GM13977 (cell line): ENCODE results near the gene ZNF304.

Source experiments
- DNase-seq: peaks from one replicate; pipeline ENCODE4 v3.0.0; 2012; ENCODE audit warnings: low spot score
- in situ Hi-C: fragments of 300-500 bp; cut with MboI; formaldehyde crosslinking; loops from one replicate; pipeline ENCODE4 v1.12.0; 2022; ENCODE audit warnings: low sequenced_read_pairs, low pct_unique_long_range_greater_than_20kb, mixed read lengths, inconsistent platforms; ENCODE audit not compliant: unreplicated experiment
- TF ChIP-seq, protein P1 (sequence below): IDR thresholded peaks from 2 replicates; pipeline ENCODE4 v1.5.1; 2012; ENCODE audit warnings: mild to moderate bottlenecking, control low read depth; ENCODE audit not compliant: insufficient read depth; ENCODE audit errors: extremely low read depth, missing control alignments

ZNF304 gene

DNA sequence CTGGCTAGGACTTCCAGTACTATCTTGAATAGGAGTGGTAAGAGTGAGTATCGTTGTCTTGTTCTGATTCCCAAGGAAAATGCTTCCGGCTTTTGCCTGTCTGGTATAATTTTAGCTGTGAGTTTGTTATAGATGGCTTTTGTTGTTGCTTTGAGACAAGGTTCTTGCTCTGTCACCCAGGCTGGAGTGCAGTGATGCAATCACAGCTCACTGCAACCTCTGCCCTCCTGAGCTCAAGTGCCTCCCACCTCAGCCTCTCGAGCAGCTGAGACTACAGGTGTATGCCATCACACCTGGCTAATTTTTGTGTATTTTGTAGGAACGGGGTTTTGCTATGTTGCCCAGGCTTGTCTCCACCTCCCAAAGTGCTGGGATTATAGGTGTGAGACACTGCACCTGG, 36.9 kb upstream of the ZNF304 start:
- TF ChIP-seq, protein P1, sequence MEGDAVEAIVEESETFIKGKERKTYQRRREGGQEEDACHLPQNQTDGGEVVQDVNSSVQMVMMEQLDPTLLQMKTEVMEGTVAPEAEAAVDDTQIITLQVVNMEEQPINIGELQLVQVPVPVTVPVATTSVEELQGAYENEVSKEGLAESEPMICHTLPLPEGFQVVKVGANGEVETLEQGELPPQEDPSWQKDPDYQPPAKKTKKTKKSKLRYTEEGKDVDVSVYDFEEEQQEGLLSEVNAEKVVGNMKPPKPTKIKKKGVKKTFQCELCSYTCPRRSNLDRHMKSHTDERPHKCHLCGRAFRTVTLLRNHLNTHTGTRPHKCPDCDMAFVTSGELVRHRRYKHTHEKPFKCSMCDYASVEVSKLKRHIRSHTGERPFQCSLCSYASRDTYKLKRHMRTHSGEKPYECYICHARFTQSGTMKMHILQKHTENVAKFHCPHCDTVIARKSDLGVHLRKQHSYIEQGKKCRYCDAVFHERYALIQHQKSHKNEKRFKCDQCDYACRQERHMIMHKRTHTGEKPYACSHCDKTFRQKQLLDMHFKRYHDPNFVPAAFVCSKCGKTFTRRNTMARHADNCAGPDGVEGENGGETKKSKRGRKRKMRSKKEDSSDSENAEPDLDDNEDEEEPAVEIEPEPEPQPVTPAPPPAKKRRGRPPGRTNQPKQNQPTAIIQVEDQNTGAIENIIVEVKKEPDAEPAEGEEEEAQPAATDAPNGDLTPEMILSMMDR: no peak
- in situ Hi-C loops: no loop called here
- DNase-seq: no peak

DNA sequence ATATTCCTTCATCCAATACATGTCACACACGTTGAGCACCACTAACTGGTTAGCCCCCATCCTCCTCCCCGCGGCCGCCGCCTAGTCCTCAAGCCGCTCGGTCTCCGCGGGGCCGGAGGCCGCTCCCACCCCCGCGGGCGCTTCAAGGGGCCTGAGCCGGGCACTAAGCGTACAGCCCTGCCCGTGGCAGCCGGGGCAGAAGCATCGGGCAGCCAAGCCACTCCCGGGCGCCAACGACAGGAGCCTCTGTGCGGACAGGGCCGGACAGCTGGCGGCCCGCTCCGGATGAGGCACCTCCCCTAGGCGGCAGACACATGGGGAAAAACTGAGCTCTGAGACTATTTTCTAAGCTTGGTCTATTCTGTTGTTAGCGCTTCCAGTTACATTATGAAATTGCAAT, 33.6 kb upstream of the ZNF304 start:
- TF ChIP-seq, protein P1: no peak
- in situ Hi-C loops: no loop called here
- DNase-seq: no peak

- in situ Hi-C loops: no loop called here
- TF ChIP-seq, protein P1: no peak
- no peak for DNase-seq
Observed at GRCh38 chr19:57319869-57320179, 31.2 kb upstream of the ZNF304 start.

DNA sequence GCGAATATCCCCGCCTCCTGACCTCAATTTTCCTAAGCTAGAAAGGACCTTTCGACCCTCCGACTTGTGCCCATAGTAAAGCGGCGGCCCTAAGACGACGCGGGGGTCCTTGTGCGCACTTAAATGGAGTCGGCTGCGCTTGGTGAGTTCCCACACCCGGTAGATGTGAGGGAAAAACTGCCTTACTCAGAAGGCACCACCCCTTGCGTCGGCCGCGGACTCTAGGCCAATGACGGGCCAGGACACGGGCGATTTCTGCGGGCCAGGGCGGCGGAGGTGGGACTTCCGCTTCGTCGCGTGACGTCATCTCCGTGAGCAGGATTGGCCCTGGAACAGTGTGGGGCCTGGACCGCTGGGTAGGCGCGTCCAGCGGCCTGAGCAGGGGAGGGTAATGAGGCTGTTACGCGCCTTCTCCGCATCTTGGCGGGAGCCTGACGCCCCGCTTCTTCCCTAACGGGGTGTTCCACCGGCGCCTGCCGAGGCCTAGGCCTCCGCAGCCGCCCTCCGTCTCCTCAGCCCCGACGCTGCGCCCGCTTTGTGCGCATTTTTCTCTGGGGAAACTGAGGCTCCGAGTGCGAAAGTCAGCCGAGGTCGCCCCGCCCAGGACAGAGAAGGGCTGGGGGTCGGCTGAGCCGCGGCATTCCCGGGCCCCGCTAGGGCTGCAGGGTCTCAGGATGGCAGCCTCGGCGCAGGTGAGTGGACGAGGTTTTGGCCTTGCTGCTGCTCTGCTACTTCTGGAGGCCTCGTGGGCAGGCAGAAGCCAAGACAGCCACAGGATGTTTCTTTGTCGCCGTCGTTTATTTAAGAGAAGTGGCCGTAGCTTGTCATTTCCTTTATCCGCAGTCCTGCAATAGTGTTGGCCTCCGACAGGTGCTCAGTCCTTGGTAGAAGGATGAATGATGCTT, 30.6 kb upstream of the ZNF304 start, which contains the start of gene ZNF543:
TSS of gene ZNF543 (plus strand) at position 293 of the 905 bp plus-strand sequence. CDS start at position 675, 382 bp downstream.
- in situ Hi-C loops: no loop called here
- TF ChIP-seq, protein P1: no peak
- DNase-seq: peak; percentile 98

- TF ChIP-seq, protein P1: no peak
- DNase-seq: no peak
- in situ Hi-C loops: no loop called here
Observed at GRCh38 chr19:57321116-57321515, 30.0 kb upstream of the ZNF304 start.

- TF ChIP-seq, protein P1: no peak
- DNase-seq: no peak
- in situ Hi-C loops: no loop called here
Observed at GRCh38 chr19:57321751-57322150, 29.3 kb upstream of the ZNF304 start.
